ENCODE measurements around the gene OR9G4. TPM values are rescaled to one million over a fixed set of nuclear protein-coding genes. Genes with fewer than 3 reads are reported as not detected.

Gene OR9G4
- polyA plus RNA-seq (2012; rRNA removed) = not detected in 2 replicates
- not detected in 2 replicates for polyA plus RNA-seq (2012; cell fraction: cytosol; rRNA removed)
- not detected in 2 replicates for polyA plus RNA-seq (2012; cell fraction: nucleus; rRNA removed)

DNA sequence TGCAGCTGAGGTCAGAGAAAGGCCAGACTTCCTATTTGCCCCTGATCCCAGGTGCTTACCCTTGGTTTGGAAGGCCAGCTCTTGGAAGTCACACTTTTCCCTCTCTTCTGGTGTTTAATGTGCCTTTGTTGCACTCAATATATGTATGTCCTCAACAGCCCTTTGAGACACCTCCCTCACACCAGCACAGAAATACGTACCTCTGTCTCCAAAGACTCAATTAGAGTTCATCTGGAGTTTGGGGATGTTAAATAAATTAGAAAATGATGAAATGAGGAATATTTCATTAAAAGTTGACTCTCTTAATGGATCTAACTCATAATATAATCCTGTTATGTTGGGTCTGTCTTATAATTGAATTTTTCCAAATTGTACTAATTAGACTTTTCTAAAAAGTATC is at the start of gene OR9G4:
TSS of gene OR9G4 (minus strand) at position 101 of the 400 bp plus-strand sequence. CDS start 4,931 bp downstream, outside the sequence.
- H3K79me2 ChIP-seq (ENCODE audit: insufficient read depth) = no peaks in the 10 kb centered on the region
- H2AFZ ChIP-seq (ENCODE audit: low read depth) = no peak within 1 kb of the TSS
- H3K27me3 ChIP-seq (ENCODE audit: insufficient read depth) = no peaks in the 10 kb centered on the region; the same call in 1 of the 2 replicates
- DNase-seq = no peak
- no peak within 1 kb of the TSS for H3K4me3 ChIP-seq (ENCODE audit: low read depth in 2 of 2, low read length in 1 of 2)
- ChIA-PET POLR2A (no interaction called here), CTCF (no interaction called here)
- no peaks in the 10 kb centered on the region for H3K36me3 ChIP-seq (replicated peaks in 1 of 2; ENCODE audit: control insufficient read depth in 1 of 2, insufficient read depth in 2 of 2, low read length in 1 of 2)
- H3K9me3 ChIP-seq = no peaks in the 10 kb centered on the region
- H3K9me2 ChIP-seq = no peaks in the 10 kb centered on the region
- H3K4me2 ChIP-seq = no peak within 1 kb of the TSS
- no peaks in the 10 kb centered on the region for H3K4me1 ChIP-seq (ENCODE audit: control insufficient read depth in 1 of 2, insufficient read depth in 2 of 2, low read depth in 1 of 2, low read length in 1 of 2)
- H3K27ac ChIP-seq (ENCODE audit: low read depth in 2 of 2, low read length in 1 of 2) = no peak within 1 kb of the TSS
- 5% methylated on average over 1 of the region's 1 CpG for WGBS (ENCODE audit: low lambda C conversion rate)
- TF ChIP-seq, protein P1, sequence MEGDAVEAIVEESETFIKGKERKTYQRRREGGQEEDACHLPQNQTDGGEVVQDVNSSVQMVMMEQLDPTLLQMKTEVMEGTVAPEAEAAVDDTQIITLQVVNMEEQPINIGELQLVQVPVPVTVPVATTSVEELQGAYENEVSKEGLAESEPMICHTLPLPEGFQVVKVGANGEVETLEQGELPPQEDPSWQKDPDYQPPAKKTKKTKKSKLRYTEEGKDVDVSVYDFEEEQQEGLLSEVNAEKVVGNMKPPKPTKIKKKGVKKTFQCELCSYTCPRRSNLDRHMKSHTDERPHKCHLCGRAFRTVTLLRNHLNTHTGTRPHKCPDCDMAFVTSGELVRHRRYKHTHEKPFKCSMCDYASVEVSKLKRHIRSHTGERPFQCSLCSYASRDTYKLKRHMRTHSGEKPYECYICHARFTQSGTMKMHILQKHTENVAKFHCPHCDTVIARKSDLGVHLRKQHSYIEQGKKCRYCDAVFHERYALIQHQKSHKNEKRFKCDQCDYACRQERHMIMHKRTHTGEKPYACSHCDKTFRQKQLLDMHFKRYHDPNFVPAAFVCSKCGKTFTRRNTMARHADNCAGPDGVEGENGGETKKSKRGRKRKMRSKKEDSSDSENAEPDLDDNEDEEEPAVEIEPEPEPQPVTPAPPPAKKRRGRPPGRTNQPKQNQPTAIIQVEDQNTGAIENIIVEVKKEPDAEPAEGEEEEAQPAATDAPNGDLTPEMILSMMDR (IDR thresholded peaks at IDR 0.05) = no peak
- TF ChIP-seq, protein P2, sequence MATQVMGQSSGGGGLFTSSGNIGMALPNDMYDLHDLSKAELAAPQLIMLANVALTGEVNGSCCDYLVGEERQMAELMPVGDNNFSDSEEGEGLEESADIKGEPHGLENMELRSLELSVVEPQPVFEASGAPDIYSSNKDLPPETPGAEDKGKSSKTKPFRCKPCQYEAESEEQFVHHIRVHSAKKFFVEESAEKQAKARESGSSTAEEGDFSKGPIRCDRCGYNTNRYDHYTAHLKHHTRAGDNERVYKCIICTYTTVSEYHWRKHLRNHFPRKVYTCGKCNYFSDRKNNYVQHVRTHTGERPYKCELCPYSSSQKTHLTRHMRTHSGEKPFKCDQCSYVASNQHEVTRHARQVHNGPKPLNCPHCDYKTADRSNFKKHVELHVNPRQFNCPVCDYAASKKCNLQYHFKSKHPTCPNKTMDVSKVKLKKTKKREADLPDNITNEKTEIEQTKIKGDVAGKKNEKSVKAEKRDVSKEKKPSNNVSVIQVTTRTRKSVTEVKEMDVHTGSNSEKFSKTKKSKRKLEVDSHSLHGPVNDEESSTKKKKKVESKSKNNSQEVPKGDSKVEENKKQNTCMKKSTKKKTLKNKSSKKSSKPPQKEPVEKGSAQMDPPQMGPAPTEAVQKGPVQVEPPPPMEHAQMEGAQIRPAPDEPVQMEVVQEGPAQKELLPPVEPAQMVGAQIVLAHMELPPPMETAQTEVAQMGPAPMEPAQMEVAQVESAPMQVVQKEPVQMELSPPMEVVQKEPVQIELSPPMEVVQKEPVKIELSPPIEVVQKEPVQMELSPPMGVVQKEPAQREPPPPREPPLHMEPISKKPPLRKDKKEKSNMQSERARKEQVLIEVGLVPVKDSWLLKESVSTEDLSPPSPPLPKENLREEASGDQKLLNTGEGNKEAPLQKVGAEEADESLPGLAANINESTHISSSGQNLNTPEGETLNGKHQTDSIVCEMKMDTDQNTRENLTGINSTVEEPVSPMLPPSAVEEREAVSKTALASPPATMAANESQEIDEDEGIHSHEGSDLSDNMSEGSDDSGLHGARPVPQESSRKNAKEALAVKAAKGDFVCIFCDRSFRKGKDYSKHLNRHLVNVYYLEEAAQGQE (IDR thresholded peaks at IDR 0.05; ENCODE audit: low read depth, low read length) = no peak
- TF ChIP-seq TAF1 (IDR thresholded peaks at IDR 0.05; ENCODE audit: borderline replicate concordance, low read depth, low read length) = no peak
- TF ChIP-seq, protein P3, sequence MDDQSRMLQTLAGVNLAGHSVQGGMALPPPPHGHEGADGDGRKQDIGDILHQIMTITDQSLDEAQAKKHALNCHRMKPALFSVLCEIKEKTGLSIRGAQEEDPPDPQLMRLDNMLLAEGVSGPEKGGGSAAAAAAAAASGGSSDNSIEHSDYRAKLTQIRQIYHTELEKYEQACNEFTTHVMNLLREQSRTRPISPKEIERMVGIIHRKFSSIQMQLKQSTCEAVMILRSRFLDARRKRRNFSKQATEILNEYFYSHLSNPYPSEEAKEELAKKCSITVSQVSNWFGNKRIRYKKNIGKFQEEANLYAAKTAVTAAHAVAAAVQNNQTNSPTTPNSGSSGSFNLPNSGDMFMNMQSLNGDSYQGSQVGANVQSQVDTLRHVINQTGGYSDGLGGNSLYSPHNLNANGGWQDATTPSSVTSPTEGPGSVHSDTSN (IDR thresholded peaks at IDR 0.05) = no peak
- no peak for TF ChIP-seq TCF12 (IDR thresholded peaks at IDR 0.05)
- TF ChIP-seq YY1 (IDR thresholded peaks at IDR 0.05; ENCODE audit: low read depth) = no peak
- no peak for TF ChIP-seq RAD21 (IDR thresholded peaks at IDR 0.05; ENCODE audit: low read length)
- TF ChIP-seq MXI1 (IDR thresholded peaks at IDR 0.05; ENCODE audit: low read depth, low read length) = no peak
- TF ChIP-seq SMC3 (IDR thresholded peaks at IDR 0.05; ENCODE audit: low read depth, low read length) = no peak
- no peak for TF ChIP-seq FOSL2 (IDR thresholded peaks at IDR 0.05; ENCODE audit: borderline replicate concordance, low read depth)
- no peak for TF ChIP-seq ZBTB33 (IDR thresholded peaks at IDR 0.05; ENCODE audit: borderline replicate concordance, low read depth)
- TF ChIP-seq EP300 (IDR thresholded peaks at IDR 0.05; ENCODE audit: borderline replicate concordance in 1 of 2, low read depth in 1 of 2, low read length in 1 of 2) = no peak
- no peak for TF ChIP-seq EZH2phosphoT487 (IDR thresholded peaks at IDR 0.05; ENCODE audit: borderline replicate concordance, low read depth)
- no peak for TF ChIP-seq JUND (IDR thresholded peaks at IDR 0.05)
- TF ChIP-seq GABPA (IDR thresholded peaks at IDR 0.05; ENCODE audit: low read depth) = no peak
- no peak within 1 kb of the TSS for H3K9ac ChIP-seq
- H3F3A ChIP-seq (replicated peaks; ENCODE audit: insufficient read depth) = no peaks in the 10 kb centered on the region
- no peaks in the 10 kb centered on the region for H4K20me1 ChIP-seq (ENCODE audit: insufficient read depth)

Data from SK-N-SH (cell line).